IPS-15b (cell line): ENCODE measurements around the gene CCS.
"Not testable (repeated sequence)": the region's sequence is repeated elsewhere in the genome, so short reads cannot be mapped to it uniquely, and the experiment has no call there.

ENCODE experiments used
- H3K27me3 ChIP-seq: one replicate; pipeline ENCODE4 v1.6.1; 2013; ENCODE audit warnings: low read length; ENCODE audit not compliant: control insufficient read depth, insufficient read depth
- H3K36me3 ChIP-seq: one replicate; pipeline ENCODE4 v1.6.1; 2013; ENCODE audit warnings: low read length; ENCODE audit not compliant: control insufficient read depth, insufficient read depth
- H3K4me1 ChIP-seq: one replicate; pipeline ENCODE4 v1.6.1; 2013; ENCODE audit warnings: mild to moderate bottlenecking, low read length; ENCODE audit not compliant: control insufficient read depth, insufficient read depth
- H3K4me3 ChIP-seq: one replicate; pipeline ENCODE4 v1.5.1; 2013; ENCODE audit warnings: low read depth, low read length
- H3K9ac ChIP-seq: one replicate; pipeline ENCODE4 v1.6.1; 2013; ENCODE audit warnings: low read depth, mild to moderate bottlenecking, low read length
- H3K9me3 ChIP-seq: one replicate; pipeline ENCODE4 v1.6.1; 2013; ENCODE audit warnings: mild to moderate bottlenecking, low read length; ENCODE audit not compliant: control insufficient read depth, insufficient read depth

The CCS gene

GRCh38 chr11:66580803-66581202 is 12.2 kb upstream of the CCS start:
- Histone ChIP-seq H3K27me3 (peaks cover 5% of the 10 kb centered on the region), H3K9me3 (no peaks in the 10 kb centered on the region), H3K9ac (no peak overlapping the region), H3K4me3 (no peak overlapping the region), H3K36me3 (no peaks in the 10 kb centered on the region), H3K4me1 (no peaks in the 10 kb centered on the region)

GRCh38 chr11:66581261-66581660 is 11.7 kb upstream of the CCS start:
- no peak overlapping the region for H3K9ac ChIP-seq
- H3K9me3 ChIP-seq: no peaks in the 10 kb centered on the region
- H3K36me3 ChIP-seq: no peaks in the 10 kb centered on the region
- H3K27me3 ChIP-seq: peaks cover 5% of the 10 kb centered on the region
- no peaks in the 10 kb centered on the region for H3K4me1 ChIP-seq
- no peak overlapping the region for H3K4me3 ChIP-seq

DNA sequence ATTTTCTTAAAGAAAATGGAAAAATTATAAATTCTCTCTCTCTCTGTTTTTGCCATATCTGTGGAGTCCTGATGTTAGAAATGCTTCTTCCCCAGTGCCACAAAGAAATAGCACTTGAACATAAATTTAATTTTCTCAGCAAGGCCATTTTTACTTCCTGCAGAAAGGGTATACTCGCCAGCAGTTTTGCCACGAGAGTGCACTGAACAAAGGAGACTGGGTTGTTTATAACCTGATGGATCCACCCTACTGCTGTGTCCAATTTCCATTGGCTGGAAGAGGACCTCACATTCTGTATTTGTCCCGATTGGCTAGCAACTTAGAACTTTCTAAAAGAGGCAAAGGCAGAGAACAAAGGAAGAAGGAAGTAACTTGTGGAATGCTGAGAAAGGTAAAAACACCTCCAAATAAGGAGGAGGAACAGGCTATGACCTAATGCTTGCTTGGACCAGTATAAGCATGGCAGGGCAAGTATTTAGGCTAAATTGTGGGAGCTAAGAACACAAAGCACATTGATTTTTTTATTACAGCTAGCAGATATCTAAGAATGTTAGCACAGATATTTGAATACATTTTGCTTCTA is 10.3 kb upstream of the CCS start:
- H3K36me3 ChIP-seq, H3K27me3 ChIP-seq, H3K4me1 ChIP-seq, H3K4me3 ChIP-seq, H3K9ac ChIP-seq, H3K9me3 ChIP-seq: not testable (repeated sequence)

- not testable (repeated sequence) for H3K9ac ChIP-seq, H3K36me3 ChIP-seq, H3K27me3 ChIP-seq, H3K9me3 ChIP-seq, H3K4me1 ChIP-seq, H3K4me3 ChIP-seq
These were observed 7.5 kb upstream of the CCS start for GRCh38 chr11:66585447-66585846.

GRCh38 chr11:66586136-66586535 is 6.8 kb upstream of the CCS start:
- Histone ChIP-seq H3K4me3 (no peak overlapping the region), H3K4me1 (no peaks in the 10 kb centered on the region), H3K36me3 (no peaks in the 10 kb centered on the region), H3K9ac (no peak overlapping the region), H3K27me3 (no peaks in the 10 kb centered on the region), H3K9me3 (no peaks in the 10 kb centered on the region)

- not testable (repeated sequence) for H3K36me3 ChIP-seq, H3K4me1 ChIP-seq, H3K9me3 ChIP-seq, H3K9ac ChIP-seq, H3K4me3 ChIP-seq, H3K27me3 ChIP-seq
These were observed 3.7 kb upstream of the CCS start for GRCh38 chr11:66589315-66589714.

GRCh38 chr11:66589996-66590675 is 2.8 kb upstream of the CCS start:
- Histone ChIP-seq H3K27me3 (no peaks in the 10 kb centered on the region), H3K9me3 (no peaks in the 10 kb centered on the region), H3K4me1 (no peaks in the 10 kb centered on the region), H3K4me3 (no peak overlapping the region), H3K36me3 (no peaks in the 10 kb centered on the region), H3K9ac (no peak overlapping the region)

- H3K4me1 ChIP-seq: no peaks in the 10 kb centered on the region
- no peak overlapping the region for H3K9ac ChIP-seq
These were observed 1.8 kb upstream of the CCS start for GRCh38 chr11:66591175-66591574.

DNA sequence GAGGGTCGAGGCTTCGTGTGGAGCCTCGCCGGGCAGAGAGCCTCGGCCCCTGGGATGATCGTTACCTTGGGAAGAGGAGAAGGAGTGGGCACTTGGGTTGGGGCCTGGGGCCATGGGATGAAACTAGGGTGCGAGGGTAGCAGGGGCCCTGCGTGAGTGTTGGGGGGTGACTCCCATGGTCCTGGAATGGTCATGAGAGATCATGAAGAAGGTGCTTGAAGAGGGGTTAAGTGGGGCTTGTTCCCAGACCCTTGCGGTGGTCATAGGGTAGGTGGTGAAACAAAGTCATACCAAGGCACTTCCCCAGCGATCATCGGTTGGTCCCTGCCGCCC is 284 bp downstream of the CCS start:
- Histone ChIP-seq H3K4me3 (peak overlapping the region; percentile 99), H3K9ac (peak overlapping the region; percentile 89), H3K4me1 (no peaks in the 10 kb centered on the region), H3K27me3 (no peaks in the 10 kb centered on the region), H3K9me3 (no peaks in the 10 kb centered on the region), H3K36me3 (no peaks in the 10 kb centered on the region)

More at GRCh38 chr11:66591175-66591574, 1.8 kb upstream of the CCS start:
- H3K9me3 ChIP-seq: no peaks in the 10 kb centered on the region
- no peaks in the 10 kb centered on the region for H3K27me3 ChIP-seq
- H3K36me3 ChIP-seq: no peaks in the 10 kb centered on the region
- no peak overlapping the region for H3K4me3 ChIP-seq

GRCh38 chr11:66593650-66594049 is 665 bp downstream of the CCS start:
- H3K9me3 ChIP-seq: no peaks in the 10 kb centered on the region
- peak overlapping the region; percentile 99 for H3K4me3 ChIP-seq
- H3K36me3 ChIP-seq: no peaks in the 10 kb centered on the region
- no peaks in the 10 kb centered on the region for H3K27me3 ChIP-seq
- no peaks in the 10 kb centered on the region for H3K4me1 ChIP-seq
- peak overlapping the region; percentile 60 for H3K9ac ChIP-seq

DNA sequence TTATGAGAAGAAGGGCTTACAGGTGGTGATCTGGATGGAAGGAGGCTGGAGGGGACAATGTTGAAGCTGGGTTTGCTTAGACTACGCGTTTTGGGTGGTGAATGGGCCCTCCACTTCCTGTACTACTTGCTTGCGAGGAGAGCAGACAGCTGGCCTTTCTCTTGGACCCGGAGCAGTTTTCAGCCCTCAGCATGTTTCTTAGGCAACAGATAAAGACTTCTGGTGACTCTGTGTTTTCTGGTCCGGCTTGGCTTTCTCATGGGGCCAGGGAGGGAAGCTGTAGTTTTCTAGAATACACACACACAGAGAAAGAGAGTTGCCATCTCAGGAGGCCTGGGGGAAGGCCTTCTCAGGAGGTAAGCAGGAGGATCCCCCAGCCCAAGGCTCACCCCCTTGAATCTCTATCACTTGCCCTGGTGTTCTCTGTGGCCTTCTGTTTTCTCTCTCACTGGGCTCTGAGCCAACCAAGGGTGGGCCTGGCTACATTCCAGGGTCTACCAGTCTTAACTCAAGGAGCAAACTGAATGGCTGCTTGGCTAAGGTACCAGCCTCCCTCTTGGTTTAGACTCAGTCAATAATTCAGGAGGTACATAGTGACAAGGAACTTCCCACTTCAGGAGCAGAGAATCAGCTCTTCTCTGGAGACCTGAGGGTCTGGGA is 2.4 kb downstream of the CCS start:
- Histone ChIP-seq H3K36me3 (peaks cover 9% of the 10 kb centered on the region), H3K4me1 (no peaks in the 10 kb centered on the region), H3K4me3 (no peak overlapping the region), H3K27me3 (no peaks in the 10 kb centered on the region), H3K9me3 (no peaks in the 10 kb centered on the region), H3K9ac (no peak overlapping the region)

DNA sequence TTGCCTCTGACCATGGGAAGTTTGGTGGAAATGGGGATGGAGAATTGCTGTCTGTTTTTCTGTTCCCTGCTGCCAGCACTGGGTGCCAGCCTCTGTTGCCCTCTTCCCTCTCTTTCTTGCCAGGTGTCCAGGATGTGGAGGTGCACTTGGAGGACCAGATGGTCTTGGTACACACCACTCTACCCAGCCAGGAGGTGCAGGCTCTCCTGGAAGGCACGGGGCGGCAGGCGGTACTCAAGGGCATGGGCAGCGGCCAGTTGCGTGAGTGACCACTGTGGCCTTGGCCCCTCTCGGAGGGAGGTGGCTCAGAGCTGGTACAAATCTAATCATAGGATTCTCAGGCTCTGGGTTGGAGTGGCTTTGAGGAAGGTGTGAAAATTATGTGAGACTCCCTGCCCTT is 6.0 kb downstream of the CCS start:
- H3K9me3 ChIP-seq: no peaks in the 10 kb centered on the region
- H3K36me3 ChIP-seq: peaks cover 19% of the 10 kb centered on the region
- H3K4me3 ChIP-seq: no peak overlapping the region
- no peaks in the 10 kb centered on the region for H3K27me3 ChIP-seq
- H3K4me1 ChIP-seq: no peaks in the 10 kb centered on the region
- H3K9ac ChIP-seq: no peak overlapping the region
